DMS153 treated with DMSO at 0.1 percent for 48 hours (cell line): ENCODE results near the gene CENPX.

Experiments used
- DNase-seq: peaks from one replicate; lab custom pipeline; 2025; ENCODE audit not compliant: unreplicated experiment; lab: John Stamatoyannopoulos, UW

Gene CENPX

GRCh38 chr17:82023447-82024241 is 966 bp upstream of the CENPX start:
- peak; percentile 1 for DNase-seq

DNA sequence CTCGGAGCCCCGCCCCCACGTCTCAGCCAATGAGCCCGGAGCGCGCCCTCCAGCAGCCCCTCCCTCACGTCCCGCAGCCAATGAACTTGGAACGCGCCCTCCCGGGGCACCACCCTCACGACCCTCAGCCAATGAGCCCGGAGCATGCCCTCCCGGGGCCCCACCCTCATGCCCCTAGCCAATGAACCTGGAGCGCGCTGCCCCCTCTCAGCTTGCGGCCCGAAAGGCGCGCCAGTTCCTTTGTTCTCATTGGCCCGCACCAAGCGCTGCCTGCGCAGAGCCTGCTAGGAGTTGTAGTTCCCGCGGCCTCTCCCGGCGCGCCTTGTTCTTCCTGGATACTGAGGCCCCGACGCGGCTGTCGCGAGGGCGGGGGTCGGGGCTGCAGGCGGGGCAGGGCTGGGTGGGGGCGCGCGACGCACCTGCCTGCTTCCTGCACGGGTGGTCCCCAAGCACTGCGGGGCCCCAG is 336 bp upstream of the CENPX start, which contains the start of gene LRRC45:
Gene LRRC45, plus strand, starts transcription at position 325 of the 466 bp plus-strand sequence. CDS start 339 bp downstream, outside the sequence.
- peak; percentile 98 for DNase-seq

DNA sequence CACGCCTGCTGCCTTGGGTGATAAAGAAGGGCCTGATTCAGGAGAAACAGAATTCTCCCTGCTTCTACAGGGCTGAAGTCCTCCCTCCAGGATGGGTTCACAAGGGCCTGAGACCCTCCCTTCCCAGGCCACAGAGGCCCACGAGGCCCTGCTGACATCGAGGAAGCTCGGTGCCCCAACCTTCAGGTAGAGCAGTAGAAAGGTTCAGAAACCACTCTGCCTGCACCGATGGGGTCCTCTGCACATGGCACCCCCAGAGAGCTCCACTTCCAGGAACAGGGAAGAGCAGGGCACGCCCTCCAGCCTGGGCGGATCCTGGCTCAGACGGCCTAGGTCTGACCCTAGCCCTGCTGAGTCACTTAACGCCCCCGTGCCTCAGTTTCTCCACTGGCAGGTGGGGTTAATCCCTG is 773 bp downstream of the CENPX start:
- no peak for DNase-seq

DNA sequence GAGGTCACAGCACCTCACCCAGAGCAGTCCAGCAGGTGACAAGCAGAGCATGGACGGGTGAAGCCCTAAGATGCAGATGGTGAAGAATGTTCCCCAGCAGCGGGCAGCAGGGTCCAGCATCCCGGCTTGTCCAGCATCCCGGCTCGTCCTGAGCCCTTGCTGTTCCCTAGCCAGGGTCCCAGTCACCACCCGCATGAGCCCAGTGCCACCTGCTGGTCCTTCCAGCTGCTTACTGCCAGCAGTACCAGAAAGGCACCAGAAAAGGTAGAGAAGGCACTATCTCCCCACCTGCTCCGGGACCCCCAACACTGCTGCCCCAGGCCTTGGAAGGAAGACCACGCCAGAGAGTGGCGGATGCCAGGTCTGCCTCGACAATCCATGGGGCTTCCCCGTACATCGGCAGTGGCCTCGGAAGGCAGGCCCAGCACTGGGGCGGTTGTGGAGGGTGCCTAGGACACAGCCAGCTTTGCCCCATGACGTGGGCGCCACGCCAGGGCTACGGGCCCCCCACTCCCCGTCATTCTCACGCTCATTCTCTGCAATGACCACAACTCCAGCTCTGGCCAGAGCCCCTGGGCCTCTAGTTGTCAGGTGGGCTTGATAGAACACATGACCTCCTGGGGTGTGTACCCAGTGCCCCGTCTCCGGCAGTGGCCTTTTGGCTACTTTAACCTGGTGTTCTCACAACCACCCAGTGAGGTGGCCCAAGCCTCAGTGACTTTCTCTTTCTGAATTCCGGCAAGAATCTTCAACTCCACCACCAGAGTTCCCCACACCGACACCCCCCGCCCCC is 1.4 kb downstream of the CENPX start:
- peak; percentile 48 for DNase-seq

- DNase-seq, result no peak
Measured at GRCh38 chr17:82020572-82021106, 2.0 kb downstream of the CENPX start.

- DNase-seq, result peak; percentile 15
Measured at GRCh38 chr17:82019690-82020571, 2.7 kb downstream of the CENPX start.

DNA sequence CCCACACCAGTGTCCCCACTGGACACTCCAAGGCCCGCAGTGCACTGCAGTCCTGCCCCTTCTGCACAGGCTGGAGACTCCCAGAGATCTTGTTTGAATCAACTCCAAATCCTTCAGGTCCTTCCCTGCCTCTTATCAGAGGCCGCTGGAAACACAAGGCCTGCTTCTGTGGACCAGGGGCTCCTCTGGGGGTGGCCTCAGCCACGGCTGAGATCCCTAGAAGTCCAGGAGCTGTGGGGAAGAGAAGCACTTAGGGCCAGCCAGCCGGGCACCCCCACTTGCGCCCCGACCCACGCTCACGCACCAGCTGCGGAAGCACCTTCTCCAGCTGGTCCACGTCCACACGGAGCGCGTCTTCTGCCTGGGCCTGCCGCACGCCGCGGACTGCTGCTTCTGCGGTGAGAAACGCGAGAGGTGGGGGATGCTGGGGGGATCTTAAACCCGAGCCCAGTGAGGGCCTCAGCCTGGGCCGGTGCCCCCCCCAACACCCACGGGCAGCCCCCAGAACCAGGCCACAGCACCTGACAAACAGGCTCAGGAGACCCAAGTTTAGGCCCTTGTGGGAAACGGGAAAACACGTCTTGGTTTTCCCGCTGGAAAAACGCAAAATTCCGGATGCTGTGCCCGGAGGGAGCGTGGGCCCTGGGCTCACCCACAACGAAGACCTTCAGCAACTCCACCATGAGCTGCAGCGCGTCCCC is 3.5 kb downstream of the CENPX start:
- DNase-seq, result no peak

- no peak for DNase-seq
Measured at GRCh38 chr17:82018152-82018988, 4.3 kb downstream of the CENPX start.

GRCh38 chr17:82017612-82018151 is 5.0 kb downstream of the CENPX start:
- no peak for DNase-seq

GRCh38 chr17:82016875-82017459 is 5.7 kb downstream of the CENPX start:
- DNase-seq, result no peak

GRCh38 chr17:82016061-82016874 is 6.4 kb downstream of the CENPX start:
- DNase-seq, result no peak

DNA sequence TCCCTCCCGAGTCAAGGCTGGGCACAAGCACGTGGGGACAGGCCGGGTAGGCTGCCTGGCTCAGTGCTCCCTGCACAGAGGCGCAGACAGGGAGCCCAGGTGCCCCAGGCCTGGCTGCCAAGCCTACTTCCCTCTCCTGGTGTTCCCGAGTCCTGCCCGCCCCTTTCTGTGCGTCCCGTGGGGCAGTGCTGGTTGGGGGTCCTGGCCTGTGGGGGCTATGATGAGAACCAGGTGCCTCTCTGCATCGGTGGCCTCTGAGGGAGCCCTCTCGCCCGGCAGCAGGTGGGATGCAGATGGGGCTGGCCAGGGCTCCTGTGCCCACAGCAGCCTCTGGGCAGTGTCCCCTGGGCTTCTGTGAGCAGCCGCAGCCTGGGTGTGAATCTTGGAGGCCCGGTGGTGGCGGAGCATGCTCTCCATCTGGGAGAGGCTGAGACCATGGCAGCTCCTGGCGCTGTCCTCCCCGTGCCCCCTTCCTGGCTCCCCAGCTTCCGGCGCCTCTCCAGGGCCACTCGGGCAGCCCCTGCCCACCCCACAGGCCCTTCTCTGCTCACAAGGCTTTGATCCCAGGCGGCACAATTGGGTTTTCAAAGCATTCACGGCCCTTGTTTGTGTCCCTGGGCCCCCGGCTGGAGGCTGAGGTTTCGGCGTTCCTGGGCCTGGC is 7.2 kb downstream of the CENPX start:
- no peak for DNase-seq

GRCh38 chr17:82014971-82015310 is 7.7 kb downstream of the CENPX start:
- DNase-seq, result no peak

GRCh38 chr17:82014432-82014831 is 8.2 kb downstream of the CENPX start:
- no peak for DNase-seq

GRCh38 chr17:82013772-82014321 is 8.8 kb downstream of the CENPX start:
- DNase-seq, result no peak

DNA sequence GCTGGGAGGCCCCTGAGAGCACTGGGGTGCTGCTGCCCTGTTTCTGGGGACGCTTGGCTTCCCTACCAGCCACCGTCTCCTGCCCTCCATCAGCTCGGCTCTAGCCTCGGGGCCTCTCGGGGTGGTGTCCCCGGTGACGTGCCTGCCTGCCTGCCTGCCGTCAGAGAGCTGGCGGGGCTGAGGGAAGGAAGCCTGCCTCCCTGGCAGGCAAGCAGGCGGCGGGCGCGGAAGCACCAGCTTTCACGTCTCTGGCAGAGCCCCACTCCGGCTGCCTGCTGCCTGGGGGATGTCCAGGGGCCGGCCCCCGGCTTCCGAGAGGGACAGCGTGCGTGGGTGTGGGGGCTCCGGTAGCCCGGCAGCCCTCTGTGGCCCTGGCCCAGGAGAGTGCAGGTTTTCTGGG is 9.3 kb downstream of the CENPX start:
- no peak for DNase-seq
